Measurements from ENCODE around the gene RAPH1.

Gene RAPH1

GRCh38 chr2:203535078-203535783, at the start of gene RAPH1:
TSS of gene RAPH1 (minus strand) at chr2:203535301. CDS start at chr2:203495353, 39,948 bp downstream.
- peak; percentile 95 for DNase-seq (ENCODE audit: low spot score)

GRCh38 chr2:203584784-203585183, 49.7 kb upstream of the RAPH1 start:
- no peak for DNase-seq (ENCODE audit: low spot score)

- DNase-seq (ENCODE audit: low spot score) = peak; percentile 35
These were observed 48.6 kb upstream of the RAPH1 start for GRCh38 chr2:203583701-203584100.

- no peak for DNase-seq (ENCODE audit: low spot score)
These were observed 48.1 kb upstream of the RAPH1 start for GRCh38 chr2:203583084-203583695.

GRCh38 chr2:203582468-203582867, 47.4 kb upstream of the RAPH1 start:
- no peak for DNase-seq (ENCODE audit: low spot score)

- DNase-seq (ENCODE audit: low spot score) = no peak
These were observed 45.7 kb upstream of the RAPH1 start for GRCh38 chr2:203580844-203581243.

- no peak for DNase-seq (ENCODE audit: low spot score)
These were observed 44.6 kb upstream of the RAPH1 start for GRCh38 chr2:203579730-203580129.

- DNase-seq (ENCODE audit: low spot score) = peak; percentile 68
These were observed 43.9 kb upstream of the RAPH1 start for GRCh38 chr2:203578759-203579643.

GRCh38 chr2:203574824-203575223, 39.7 kb upstream of the RAPH1 start:
- DNase-seq (ENCODE audit: low spot score) = no peak

- DNase-seq (ENCODE audit: low spot score) = no peak
These were observed 37.2 kb upstream of the RAPH1 start for GRCh38 chr2:203572316-203572715.

- DNase-seq (ENCODE audit: low spot score) = no peak
These were observed 34.7 kb upstream of the RAPH1 start for GRCh38 chr2:203569677-203570316.

- DNase-seq (ENCODE audit: low spot score) = no peak
These were observed 32.6 kb upstream of the RAPH1 start for GRCh38 chr2:203567691-203568090.

- DNase-seq (ENCODE audit: low spot score) = no peak
These were observed 31.1 kb upstream of the RAPH1 start for GRCh38 chr2:203566161-203566560.

GRCh38 chr2:203565076-203565475, 30.0 kb upstream of the RAPH1 start:
- no peak for DNase-seq (ENCODE audit: low spot score)

GRCh38 chr2:203562268-203562667, 27.2 kb upstream of the RAPH1 start:
- DNase-seq (ENCODE audit: low spot score) = peak; percentile 43

GRCh38 chr2:203559641-203560040, 24.5 kb upstream of the RAPH1 start:
- DNase-seq (ENCODE audit: low spot score) = no peak

GRCh38 chr2:203553784-203554183, 18.7 kb upstream of the RAPH1 start:
- DNase-seq (ENCODE audit: low spot score) = no peak

GRCh38 chr2:203551778-203552177, 16.7 kb upstream of the RAPH1 start:
- no peak for DNase-seq (ENCODE audit: low spot score)

GRCh38 chr2:203550266-203550665, 15.2 kb upstream of the RAPH1 start:
- DNase-seq (ENCODE audit: low spot score) = no peak

GRCh38 chr2:203549406-203549805, 14.3 kb upstream of the RAPH1 start:
- DNase-seq (ENCODE audit: low spot score) = peak; percentile 27

- no peak for DNase-seq (ENCODE audit: low spot score)
These were observed 13.8 kb upstream of the RAPH1 start for GRCh38 chr2:203548887-203549286.

- no peak for DNase-seq (ENCODE audit: low spot score)
These were observed 12.3 kb upstream of the RAPH1 start for GRCh38 chr2:203547356-203547755.
